GM21423 (cell line): ENCODE measurements around the gene NR0B1.

Experiments used
- ATAC-seq: cut with Tn5 transposase; IDR thresholded peaks from one replicate; pipeline ENCODE4 v1.9.1; 2021; ENCODE audit warnings: mild to moderate bottlenecking, moderate library complexity; ENCODE audit not compliant: unreplicated experiment

Gene NR0B1

GRCh38 chrX:30275498-30275897, 33.7 kb downstream of the NR0B1 start:
- no peak for ATAC-seq

GRCh38 chrX:30270639-30271038, 38.6 kb downstream of the NR0B1 start:
- no peak for ATAC-seq

GRCh38 chrX:30262763-30263162, 46.4 kb downstream of the NR0B1 start:
- no peak for ATAC-seq

GRCh38 chrX:30261012-30261411, 48.2 kb downstream of the NR0B1 start:
- no peak for ATAC-seq

- no peak for ATAC-seq
Observed at GRCh38 chrX:30259927-30260326, 49.3 kb downstream of the NR0B1 start.
